Liver (tissue), 9 donors: ENCODE measurements around the gene KIF1A. TPM values are rescaled to one million over a fixed set of nuclear protein-coding genes. Genes with fewer than 3 reads are reported as not detected.
"Not testable (repeated sequence)": the region's sequence is repeated elsewhere in the genome, so short reads cannot be mapped to it uniquely, and the experiment has no call there.

Experiments
- DNase-seq: peaks from one replicate; pipeline ENCODE4 v3.0.0-alpha.2; 2017; ENCODE audit warnings: low spot score
- H3K27ac ChIP-seq, 2 donors: one replicate each; pipeline ENCODE4 v1.7.0; 2013; ENCODE audit warnings: inconsistent platforms in 2 of 2, low read length in 2 of 2, control low read depth in 1 of 2, low read depth in 1 of 2, mild to moderate bottlenecking in 1 of 2
- H3K27me3 ChIP-seq, 4 donors: one replicate each; pipeline versions ENCODE4 v1.6.1 to v1.7.0; 2013; ENCODE audit warnings: low read length in 3 of 4, inconsistent platforms in 1 of 4, mild to moderate bottlenecking in 1 of 4, moderate library complexity in 1 of 4; ENCODE audit not compliant: control insufficient read depth in 4 of 4, insufficient read depth in 4 of 4
- H3K36me3 ChIP-seq, 4 donors: one replicate each; pipeline versions ENCODE4 v1.6.1 to v1.7.0; 2013; ENCODE audit warnings: low read length in 3 of 4, mild to moderate bottlenecking in 3 of 4, low read depth in 1 of 4, moderate library complexity in 1 of 4; ENCODE audit not compliant: control insufficient read depth in 4 of 4, insufficient read depth in 3 of 4
- H3K4me1 ChIP-seq, 4 donors: one replicate each; pipeline versions ENCODE4 v1.6.1 to v1.7.0; 2013; ENCODE audit warnings: low read length in 3 of 4, mild to moderate bottlenecking in 3 of 4, moderate library complexity in 1 of 4; ENCODE audit not compliant: control insufficient read depth in 4 of 4, insufficient read depth in 4 of 4
- H3K4me3 ChIP-seq, 3 donors: one replicate each; pipeline versions ENCODE4 v1.6.1 to v1.7.0; 2013; ENCODE audit warnings: low read length in 3 of 3, control low read depth in 1 of 3, low read depth in 1 of 3, mild to moderate bottlenecking in 1 of 3
- H3K9ac ChIP-seq, 2 donors: one replicate each; pipeline ENCODE4 v1.7.0; 2013; ENCODE audit warnings: low read length in 2 of 2, mild to moderate bottlenecking in 2 of 2, moderate library complexity in 2 of 2, control low read depth in 1 of 2, low read depth in 1 of 2
- H3K9me3 ChIP-seq, 4 donors: one replicate each; pipeline versions ENCODE4 v1.6.1 to v1.7.0; 2013; ENCODE audit warnings: low read length in 3 of 4; ENCODE audit not compliant: control insufficient read depth in 4 of 4
- ATF3 ChIP-seq: IDR thresholded peaks from 2 replicates; pipeline ENCODE4 v1.6.1; 2016; ENCODE audit warnings: antibody characterized with exemption
- EGR1 ChIP-seq, 2 donors: IDR thresholded peaks; 2 replicates each; pipeline ENCODE4 v1.6.1; 2016 to 2018; ENCODE audit warnings: antibody characterized with exemption in 2 of 2, low read depth in 2 of 2
- FOXA1 ChIP-seq: IDR thresholded peaks from 2 replicates; pipeline ENCODE4 v1.6.1; 2016; ENCODE audit warnings: antibody characterized with exemption
- FOXA2 ChIP-seq: IDR thresholded peaks from 2 replicates; pipeline ENCODE4 v1.6.1; 2016; ENCODE audit warnings: antibody characterized with exemption
- HNF4A ChIP-seq, 2 donors: conservative IDR thresholded peaks; 2 replicates each; pipeline ENCODE4 v1.6.1; 2016; ENCODE audit warnings: antibody characterized with exemption in 2 of 2, mild to moderate bottlenecking in 2 of 2
- NR2F2 ChIP-seq: IDR thresholded peaks from 2 replicates; pipeline ENCODE4 v1.6.1; 2016; ENCODE audit warnings: antibody characterized with exemption
- RAD21 ChIP-seq, 2 donors: IDR thresholded peaks; 2 replicates each; pipeline ENCODE4 v1.6.1; 2016; ENCODE audit warnings: antibody characterized with exemption in 2 of 2, mild to moderate bottlenecking in 2 of 2
- RXRA ChIP-seq, 2 donors: IDR thresholded peaks; 2 replicates each; pipeline ENCODE4 v1.6.1; 2017 to 2018; ENCODE audit warnings: antibody characterized with exemption in 2 of 2, mild to moderate bottlenecking in 1 of 2
- SP1 ChIP-seq: IDR thresholded peaks from 2 replicates; pipeline ENCODE4 v1.6.1; 2018; ENCODE audit warnings: antibody characterized with exemption, mild to moderate bottlenecking
- TAF1 ChIP-seq: conservative IDR thresholded peaks from 2 replicates; pipeline ENCODE4 v1.6.1; 2016; ENCODE audit warnings: antibody characterized with exemption, mild to moderate bottlenecking
- YY1 ChIP-seq: IDR thresholded peaks from 2 replicates; pipeline ENCODE4 v1.6.1; 2016; ENCODE audit warnings: antibody characterized with exemption, mild to moderate bottlenecking
- WGBS: extraction: QIAGEN DNeasy Blood & Tissue Kit; methylation state at CpG from one replicate; pipeline ENCODE4 v1.1.7; 2013; 5-methylcytosine and 5-hydroxymethylcytosine counted together
- polyA plus RNA-seq, 2 donors: library from polyadenylated mRNA; stranded (reverse) in 1 of 2; unstranded in 1 of 2; fragments of 200-250 nt in 1 of 2; fragments of >200 nt in 1 of 2; fragmentation: Nextera tagmentation in 1 of 2; extraction: Ambion mirVana in 1 of 2; gene quantifications; one replicate each; pipeline versions ENCODE4 v1.2.1 to v1.2.3, GENCODE V29; 2013 to 2015
- total RNA-seq, 2 donors: library from RNA; depleted of rRNA; stranded (reverse); fragments of >200 nt; gene quantifications; one replicate each; pipeline ENCODE4 v1.2.3, GENCODE V29; 2014
- TF ChIP-seq, protein P1 (sequence below): IDR thresholded peaks from 2 replicates; pipeline ENCODE4 v1.6.1; 2016; ENCODE audit warnings: antibody characterized with exemption, mild to moderate bottlenecking
- TF ChIP-seq, protein P2 (sequence below): IDR thresholded peaks from 2 replicates; pipeline ENCODE4 v1.6.1; 2016; ENCODE audit warnings: antibody characterized with exemption
- TF ChIP-seq, protein P3 (sequence below): IDR thresholded peaks from 2 replicates; pipeline ENCODE4 v1.6.1; 2016; ENCODE audit warnings: antibody characterized with exemption
- TF ChIP-seq, protein P4 (sequence below): fragments of 150-350 bp; IDR thresholded peaks from 2 replicates; pipeline ENCODE4 v1.5.1; 2017; ENCODE audit warnings: improper control_type of control experiment, low read depth, low read length; ENCODE audit not compliant: missing input control
- donor health status: healthy.
- donor health status: healthy.
- donor health status: healthy.
- donor health status: healthy.
- donor health status: healthy.

KIF1A gene
- total and polyA plus RNA-seq, 4 donors: 0.03 to 0.21 (median 0.11) TPM

DNA sequence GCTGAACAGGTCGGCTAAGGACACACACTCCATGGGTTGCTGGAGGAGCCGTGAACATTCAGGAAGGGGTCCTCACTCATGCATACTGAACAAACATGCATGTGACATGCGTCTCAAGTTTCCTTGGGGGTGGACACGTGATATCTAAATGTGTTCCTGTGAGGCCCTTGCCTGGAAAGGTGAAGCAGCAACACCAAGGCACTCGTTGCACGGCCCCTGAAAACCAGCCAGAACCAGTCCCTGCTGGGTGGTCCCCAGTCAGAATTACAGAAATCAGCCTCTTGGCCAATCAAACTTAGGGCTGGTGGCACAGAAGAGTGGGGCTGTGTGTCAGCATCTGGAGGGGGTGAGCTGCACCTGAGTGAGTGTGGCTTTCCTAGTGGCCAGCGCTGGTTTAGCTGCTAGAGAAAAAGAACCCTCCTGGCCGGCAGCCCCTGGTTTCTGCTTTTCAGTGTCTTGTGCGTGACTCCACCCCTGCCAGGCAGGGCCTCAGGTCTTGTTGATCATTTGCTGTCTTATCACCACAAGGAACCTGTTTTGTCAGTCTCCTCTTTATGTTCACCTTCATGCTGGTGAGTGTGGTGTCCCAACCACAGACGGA, 134.1 kb downstream of the KIF1A start:
- Histone ChIP-seq H3K27ac (no peak overlapping the region), H3K9me3 (no peaks in the 10 kb centered on the region), H3K9ac (no peak overlapping the region), H3K27me3 (no peaks in the 10 kb centered on the region), H3K4me3 (no peak overlapping the region), H3K36me3 (no peaks in the 10 kb centered on the region), H3K4me1 (no peaks in the 10 kb centered on the region)
- DNase-seq: no peak
- TF ChIP-seq TAF1 (no peak), RXRA (IDR thresholded peaks at IDR 0.05) (no peak), EGR1 (IDR thresholded peaks at IDR 0.05; ENCODE audit: low read depth in 2 of 2) (no peak), FOXA2 (no peak), NR2F2 (no peak), ATF3 (no peak), RAD21 (IDR thresholded peaks at IDR 0.05) (no peak), FOXA1 (no peak), HNF4A (conservative IDR thresholded peaks at IDR 0.05) (no peak), SP1 (no peak), YY1 (no peak)
- TF ChIP-seq, protein P1, sequence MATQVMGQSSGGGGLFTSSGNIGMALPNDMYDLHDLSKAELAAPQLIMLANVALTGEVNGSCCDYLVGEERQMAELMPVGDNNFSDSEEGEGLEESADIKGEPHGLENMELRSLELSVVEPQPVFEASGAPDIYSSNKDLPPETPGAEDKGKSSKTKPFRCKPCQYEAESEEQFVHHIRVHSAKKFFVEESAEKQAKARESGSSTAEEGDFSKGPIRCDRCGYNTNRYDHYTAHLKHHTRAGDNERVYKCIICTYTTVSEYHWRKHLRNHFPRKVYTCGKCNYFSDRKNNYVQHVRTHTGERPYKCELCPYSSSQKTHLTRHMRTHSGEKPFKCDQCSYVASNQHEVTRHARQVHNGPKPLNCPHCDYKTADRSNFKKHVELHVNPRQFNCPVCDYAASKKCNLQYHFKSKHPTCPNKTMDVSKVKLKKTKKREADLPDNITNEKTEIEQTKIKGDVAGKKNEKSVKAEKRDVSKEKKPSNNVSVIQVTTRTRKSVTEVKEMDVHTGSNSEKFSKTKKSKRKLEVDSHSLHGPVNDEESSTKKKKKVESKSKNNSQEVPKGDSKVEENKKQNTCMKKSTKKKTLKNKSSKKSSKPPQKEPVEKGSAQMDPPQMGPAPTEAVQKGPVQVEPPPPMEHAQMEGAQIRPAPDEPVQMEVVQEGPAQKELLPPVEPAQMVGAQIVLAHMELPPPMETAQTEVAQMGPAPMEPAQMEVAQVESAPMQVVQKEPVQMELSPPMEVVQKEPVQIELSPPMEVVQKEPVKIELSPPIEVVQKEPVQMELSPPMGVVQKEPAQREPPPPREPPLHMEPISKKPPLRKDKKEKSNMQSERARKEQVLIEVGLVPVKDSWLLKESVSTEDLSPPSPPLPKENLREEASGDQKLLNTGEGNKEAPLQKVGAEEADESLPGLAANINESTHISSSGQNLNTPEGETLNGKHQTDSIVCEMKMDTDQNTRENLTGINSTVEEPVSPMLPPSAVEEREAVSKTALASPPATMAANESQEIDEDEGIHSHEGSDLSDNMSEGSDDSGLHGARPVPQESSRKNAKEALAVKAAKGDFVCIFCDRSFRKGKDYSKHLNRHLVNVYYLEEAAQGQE: no peak
- TF ChIP-seq, protein P2, sequence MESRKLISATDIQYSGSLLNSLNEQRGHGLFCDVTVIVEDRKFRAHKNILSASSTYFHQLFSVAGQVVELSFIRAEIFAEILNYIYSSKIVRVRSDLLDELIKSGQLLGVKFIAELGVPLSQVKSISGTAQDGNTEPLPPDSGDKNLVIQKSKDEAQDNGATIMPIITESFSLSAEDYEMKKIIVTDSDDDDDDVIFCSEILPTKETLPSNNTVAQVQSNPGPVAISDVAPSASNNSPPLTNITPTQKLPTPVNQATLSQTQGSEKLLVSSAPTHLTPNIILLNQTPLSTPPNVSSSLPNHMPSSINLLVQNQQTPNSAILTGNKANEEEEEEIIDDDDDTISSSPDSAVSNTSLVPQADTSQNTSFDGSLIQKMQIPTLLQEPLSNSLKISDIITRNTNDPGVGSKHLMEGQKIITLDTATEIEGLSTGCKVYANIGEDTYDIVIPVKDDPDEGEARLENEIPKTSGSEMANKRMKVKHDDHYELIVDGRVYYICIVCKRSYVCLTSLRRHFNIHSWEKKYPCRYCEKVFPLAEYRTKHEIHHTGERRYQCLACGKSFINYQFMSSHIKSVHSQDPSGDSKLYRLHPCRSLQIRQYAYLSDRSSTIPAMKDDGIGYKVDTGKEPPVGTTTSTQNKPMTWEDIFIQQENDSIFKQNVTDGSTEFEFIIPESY: no peak
- TF ChIP-seq, protein P3, sequence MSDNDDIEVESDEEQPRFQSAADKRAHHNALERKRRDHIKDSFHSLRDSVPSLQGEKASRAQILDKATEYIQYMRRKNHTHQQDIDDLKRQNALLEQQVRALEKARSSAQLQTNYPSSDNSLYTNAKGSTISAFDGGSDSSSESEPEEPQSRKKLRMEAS: no peak
- TF ChIP-seq, protein P4, sequence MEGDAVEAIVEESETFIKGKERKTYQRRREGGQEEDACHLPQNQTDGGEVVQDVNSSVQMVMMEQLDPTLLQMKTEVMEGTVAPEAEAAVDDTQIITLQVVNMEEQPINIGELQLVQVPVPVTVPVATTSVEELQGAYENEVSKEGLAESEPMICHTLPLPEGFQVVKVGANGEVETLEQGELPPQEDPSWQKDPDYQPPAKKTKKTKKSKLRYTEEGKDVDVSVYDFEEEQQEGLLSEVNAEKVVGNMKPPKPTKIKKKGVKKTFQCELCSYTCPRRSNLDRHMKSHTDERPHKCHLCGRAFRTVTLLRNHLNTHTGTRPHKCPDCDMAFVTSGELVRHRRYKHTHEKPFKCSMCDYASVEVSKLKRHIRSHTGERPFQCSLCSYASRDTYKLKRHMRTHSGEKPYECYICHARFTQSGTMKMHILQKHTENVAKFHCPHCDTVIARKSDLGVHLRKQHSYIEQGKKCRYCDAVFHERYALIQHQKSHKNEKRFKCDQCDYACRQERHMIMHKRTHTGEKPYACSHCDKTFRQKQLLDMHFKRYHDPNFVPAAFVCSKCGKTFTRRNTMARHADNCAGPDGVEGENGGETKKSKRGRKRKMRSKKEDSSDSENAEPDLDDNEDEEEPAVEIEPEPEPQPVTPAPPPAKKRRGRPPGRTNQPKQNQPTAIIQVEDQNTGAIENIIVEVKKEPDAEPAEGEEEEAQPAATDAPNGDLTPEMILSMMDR: no peak
- 63% methylated on average over 10 of the region's 10 CpGs for WGBS

DNA sequence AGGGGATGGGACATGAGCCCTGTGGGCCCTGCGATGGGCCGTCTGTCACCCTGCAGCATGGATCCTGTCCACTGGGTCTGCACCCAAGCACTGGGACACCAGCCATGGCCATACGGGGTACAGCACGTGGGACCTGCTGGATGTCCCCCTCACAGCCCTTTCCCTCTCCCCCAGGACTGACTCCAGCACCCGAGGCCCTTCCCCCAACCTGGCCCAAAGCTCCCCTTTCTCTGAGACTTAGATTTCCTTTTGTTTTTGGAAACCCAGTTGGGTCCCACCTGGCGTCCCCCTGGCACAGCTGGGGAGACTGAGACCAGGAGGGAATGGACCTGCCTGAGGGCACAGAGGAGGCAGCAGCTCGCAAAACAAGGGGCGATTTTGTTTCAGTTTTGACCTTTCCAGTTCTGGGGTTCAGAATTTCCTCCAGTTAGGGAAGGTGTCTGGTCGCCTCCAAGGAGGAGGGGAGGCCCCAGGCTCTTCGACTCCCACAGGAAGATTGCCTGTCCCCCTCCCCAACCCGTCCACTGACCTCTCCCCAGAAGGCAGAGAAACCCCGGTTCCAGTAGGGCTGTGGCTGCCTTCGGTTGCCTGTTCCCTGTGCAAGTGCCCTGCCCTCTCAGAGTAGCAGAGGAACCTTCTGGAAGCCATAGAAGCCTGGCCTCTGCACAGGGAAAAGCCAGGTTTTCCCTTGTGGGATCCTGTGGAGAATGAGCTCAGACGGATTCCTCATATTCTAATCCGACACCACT, 135.9 kb downstream of the KIF1A start:
- H3K9me3 ChIP-seq, H3K4me1 ChIP-seq, H3K4me3 ChIP-seq, H3K27me3 ChIP-seq, H3K36me3 ChIP-seq, DNase-seq, H3K9ac ChIP-seq, H3K27ac ChIP-seq: not testable (repeated sequence)
- WGBS: 75% methylated on average over 15 of the region's 15 CpGs

DNA sequence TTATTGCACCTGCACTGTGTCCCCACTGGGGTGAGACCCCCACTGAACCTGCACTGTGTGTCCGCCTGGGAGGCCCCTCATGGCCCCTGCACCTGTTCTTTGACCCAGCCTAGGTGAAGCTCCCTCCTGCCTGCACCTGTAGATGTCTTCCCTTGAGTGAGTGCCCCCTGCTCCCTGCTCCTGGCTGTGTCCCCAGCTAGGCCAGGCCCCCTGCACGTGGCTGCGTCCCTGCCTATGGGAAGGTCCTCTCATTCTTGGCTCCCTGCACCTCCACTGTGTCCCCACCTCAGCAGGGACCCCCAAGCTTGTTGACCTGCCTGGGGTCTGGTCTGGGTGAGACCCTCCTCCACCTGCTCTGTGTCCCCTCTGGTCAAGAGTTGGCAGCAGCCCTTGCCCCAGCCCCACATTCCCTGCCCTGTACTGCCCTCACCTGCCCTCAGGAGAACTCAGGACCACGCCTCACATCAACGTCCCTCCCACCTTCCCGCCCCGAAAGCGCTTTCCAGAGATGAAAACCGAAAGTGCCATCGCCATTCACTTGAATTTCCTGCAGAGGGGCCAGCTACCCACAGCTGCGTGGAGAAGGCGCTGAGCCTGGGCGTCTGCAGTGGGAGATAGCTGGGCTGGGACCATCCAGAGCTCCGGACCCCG, 136.6 kb downstream of the KIF1A start:
- not testable (repeated sequence) for H3K9me3 ChIP-seq, H3K27me3 ChIP-seq, DNase-seq, H3K4me1 ChIP-seq, H3K27ac ChIP-seq, H3K36me3 ChIP-seq, H3K4me3 ChIP-seq, H3K9ac ChIP-seq
- 68% methylated on average over 4 of the region's 15 CpGs for WGBS
